HG02678 (cell line): ENCODE data around the gene IL1RAPL2.
"Not testable (repeated sequence)": the region's sequence is repeated elsewhere in the genome, so short reads cannot be mapped to it uniquely, and the experiment has no call there.

Source experiments
- ATAC-seq: cut with Tn5 transposase; IDR thresholded peaks from one replicate; pipeline ENCODE4 v1.9.1; 2021; ENCODE audit warnings: mild to moderate bottlenecking, moderate library complexity; ENCODE audit not compliant: unreplicated experiment

The IL1RAPL2 gene

GRCh38 chrX:104852241-104852640 is 286.2 kb downstream of the IL1RAPL2 start:
- no peak for ATAC-seq

- ATAC-seq: no peak
Observed at GRCh38 chrX:104854188-104854587, 288.2 kb downstream of the IL1RAPL2 start.

GRCh38 chrX:104854790-104855340 is 288.9 kb downstream of the IL1RAPL2 start:
- no peak for ATAC-seq

GRCh38 chrX:104863466-104863865 is 297.5 kb downstream of the IL1RAPL2 start:
- ATAC-seq: no peak

- no peak for ATAC-seq
Observed at GRCh38 chrX:104864296-104864695, 298.3 kb downstream of the IL1RAPL2 start.

GRCh38 chrX:104877504-104877903 is 311.5 kb downstream of the IL1RAPL2 start:
- ATAC-seq: no peak

GRCh38 chrX:104902070-104902469 is 336.1 kb downstream of the IL1RAPL2 start:
- no peak for ATAC-seq

- not testable (repeated sequence) for ATAC-seq
Observed at GRCh38 chrX:104909694-104910093, 343.7 kb downstream of the IL1RAPL2 start.

GRCh38 chrX:104913348-104913747 is 347.3 kb downstream of the IL1RAPL2 start:
- no peak for ATAC-seq

GRCh38 chrX:104914686-104915085 is 348.7 kb downstream of the IL1RAPL2 start:
- not testable (repeated sequence) for ATAC-seq

- ATAC-seq: no peak
Observed at GRCh38 chrX:104918122-104918521, 352.1 kb downstream of the IL1RAPL2 start.

- ATAC-seq: no peak
Observed at GRCh38 chrX:104921584-104922205, 355.7 kb downstream of the IL1RAPL2 start.

- peak; percentile 98 for ATAC-seq
Observed at GRCh38 chrX:104922206-104922621, 356.2 kb downstream of the IL1RAPL2 start.

- ATAC-seq: no peak
Observed at GRCh38 chrX:104929324-104929723, 363.3 kb downstream of the IL1RAPL2 start.

- no peak for ATAC-seq
Observed at GRCh38 chrX:104935581-104935980, 369.6 kb downstream of the IL1RAPL2 start.

- no peak for ATAC-seq
Observed at GRCh38 chrX:104953251-104953650, 387.3 kb downstream of the IL1RAPL2 start.

GRCh38 chrX:104961926-104962325 is 395.9 kb downstream of the IL1RAPL2 start:
- ATAC-seq: no peak

GRCh38 chrX:104968241-104968640 is 402.2 kb downstream of the IL1RAPL2 start:
- ATAC-seq: no peak

GRCh38 chrX:104972737-104973136 is 406.7 kb downstream of the IL1RAPL2 start:
- no peak for ATAC-seq

- ATAC-seq: no peak
Observed at GRCh38 chrX:104987063-104987462, 421.1 kb downstream of the IL1RAPL2 start.

- ATAC-seq: no peak
Observed at GRCh38 chrX:104988038-104988437, 422.0 kb downstream of the IL1RAPL2 start.

GRCh38 chrX:104995546-104995945 is 429.5 kb downstream of the IL1RAPL2 start:
- no peak for ATAC-seq

GRCh38 chrX:105006103-105006502 is 440.1 kb downstream of the IL1RAPL2 start:
- no peak for ATAC-seq
